Measurements from ENCODE around the gene CD247.

GRCh38 chr1:167457936-167458584 lies 60.3 kb downstream of the CD247 start:
- TF ChIP-seq CTCF (IDR thresholded peaks at IDR 0.05; ENCODE audit: low read length) (no peak), EZH2 (optimal IDR thresholded peaks at IDR 0.05; ENCODE audit: low read depth, low read length) (no peak), EZH2phosphoT487 (IDR thresholded peaks at IDR 0.05; ENCODE audit: low read length) (no peak)
